DOHH2 (cell line): ENCODE results near the gene KPNB1.

Source experiments
- EZH2phosphoT487 ChIP-seq: fragments of 200-600 bp; sonication (generic); IDR thresholded peaks from 2 replicates; pipeline ENCODE4 v1.6.1; 2017; ENCODE audit warnings: borderline replicate concordance, mild to moderate bottlenecking, antibody characterized with exemption, low read length, moderate library complexity, mixed read lengths
- TF ChIP-seq, protein P1 (sequence below): fragments of 200-600 bp; sonication (generic); IDR thresholded peaks from one replicate; pipeline ENCODE4 v1.5.1; 2014; ENCODE audit warnings: antibody characterized with exemption, mild to moderate bottlenecking, low read depth, low read length; ENCODE audit not compliant: poor library complexity, severe bottlenecking

DNA sequence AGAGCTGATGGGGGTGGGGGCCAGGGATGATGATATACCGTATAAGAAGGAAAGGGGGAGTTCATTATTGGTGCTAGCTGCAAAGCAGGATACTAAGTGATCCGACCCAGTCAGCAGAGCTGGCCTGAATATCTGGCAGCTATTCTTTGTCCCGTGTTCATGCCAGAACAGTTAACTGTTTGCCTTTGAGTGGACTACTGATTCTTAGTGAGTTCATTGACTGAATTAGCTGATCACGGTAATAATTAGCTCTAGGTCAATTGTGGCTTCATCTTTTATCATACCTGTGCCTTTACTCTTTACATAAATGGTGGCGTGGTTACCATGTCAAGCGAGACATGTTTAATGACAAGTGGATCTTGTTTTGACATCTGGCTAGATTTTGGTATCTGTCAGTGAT, 5.3 kb downstream of the KPNB1 start:
- TF ChIP-seq, protein P1, sequence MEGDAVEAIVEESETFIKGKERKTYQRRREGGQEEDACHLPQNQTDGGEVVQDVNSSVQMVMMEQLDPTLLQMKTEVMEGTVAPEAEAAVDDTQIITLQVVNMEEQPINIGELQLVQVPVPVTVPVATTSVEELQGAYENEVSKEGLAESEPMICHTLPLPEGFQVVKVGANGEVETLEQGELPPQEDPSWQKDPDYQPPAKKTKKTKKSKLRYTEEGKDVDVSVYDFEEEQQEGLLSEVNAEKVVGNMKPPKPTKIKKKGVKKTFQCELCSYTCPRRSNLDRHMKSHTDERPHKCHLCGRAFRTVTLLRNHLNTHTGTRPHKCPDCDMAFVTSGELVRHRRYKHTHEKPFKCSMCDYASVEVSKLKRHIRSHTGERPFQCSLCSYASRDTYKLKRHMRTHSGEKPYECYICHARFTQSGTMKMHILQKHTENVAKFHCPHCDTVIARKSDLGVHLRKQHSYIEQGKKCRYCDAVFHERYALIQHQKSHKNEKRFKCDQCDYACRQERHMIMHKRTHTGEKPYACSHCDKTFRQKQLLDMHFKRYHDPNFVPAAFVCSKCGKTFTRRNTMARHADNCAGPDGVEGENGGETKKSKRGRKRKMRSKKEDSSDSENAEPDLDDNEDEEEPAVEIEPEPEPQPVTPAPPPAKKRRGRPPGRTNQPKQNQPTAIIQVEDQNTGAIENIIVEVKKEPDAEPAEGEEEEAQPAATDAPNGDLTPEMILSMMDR = no peak
- TF ChIP-seq EZH2phosphoT487 = no peak
